Left hindlimb (tissue), 1 donor: Measurements from ENCODE around the gene NR4A1.

Experiments
- DNase-seq: peaks from one replicate; pipeline ENCODE4 v3.0.0-alpha.2; 2018

NR4A1 gene

DNA sequence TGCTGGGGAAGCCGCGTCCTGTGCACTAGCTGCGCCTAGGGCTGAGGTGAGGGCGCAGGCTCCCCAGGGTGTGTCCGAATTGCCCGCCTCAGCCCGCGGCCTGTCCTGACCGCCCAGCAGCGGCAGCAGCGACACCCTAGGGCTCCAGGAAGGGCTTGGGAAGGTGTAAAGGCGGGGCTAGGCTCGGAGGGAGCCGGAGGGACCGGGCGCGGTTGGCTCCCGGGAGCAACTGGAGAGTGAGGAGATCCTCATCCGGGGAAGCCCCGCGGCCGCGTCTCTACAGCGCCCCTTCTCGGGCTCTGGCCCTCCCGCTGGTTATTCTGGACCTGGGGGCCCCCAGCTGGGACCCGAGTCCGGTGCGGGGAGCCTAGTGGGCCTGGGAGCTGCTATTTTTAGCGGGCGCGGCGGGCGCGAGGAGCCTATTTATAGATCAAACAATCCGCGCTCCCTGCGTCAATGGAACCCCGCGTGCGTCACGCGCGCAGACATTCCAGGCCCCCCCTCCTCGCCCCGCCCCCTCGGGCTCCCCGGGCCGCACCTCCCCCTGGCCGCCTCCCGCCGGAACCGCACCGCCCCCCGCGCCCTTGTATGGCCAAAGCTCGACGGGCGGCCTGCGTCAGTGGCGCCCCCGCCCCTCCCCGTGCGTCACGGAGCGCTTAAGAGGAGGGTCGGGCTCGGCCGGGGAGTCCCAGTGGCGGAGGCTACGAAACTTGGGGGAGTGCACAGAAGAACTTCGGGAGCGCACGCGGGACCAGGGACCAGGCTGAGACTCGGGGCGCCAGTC lies at the start of gene NR4A1:
Gene NR4A1 (plus strand): TSS at position 685 of the 784 bp plus-strand sequence. CDS start 2,887 bp downstream, outside the sequence.
- peak; percentile 98 for DNase-seq

DNA sequence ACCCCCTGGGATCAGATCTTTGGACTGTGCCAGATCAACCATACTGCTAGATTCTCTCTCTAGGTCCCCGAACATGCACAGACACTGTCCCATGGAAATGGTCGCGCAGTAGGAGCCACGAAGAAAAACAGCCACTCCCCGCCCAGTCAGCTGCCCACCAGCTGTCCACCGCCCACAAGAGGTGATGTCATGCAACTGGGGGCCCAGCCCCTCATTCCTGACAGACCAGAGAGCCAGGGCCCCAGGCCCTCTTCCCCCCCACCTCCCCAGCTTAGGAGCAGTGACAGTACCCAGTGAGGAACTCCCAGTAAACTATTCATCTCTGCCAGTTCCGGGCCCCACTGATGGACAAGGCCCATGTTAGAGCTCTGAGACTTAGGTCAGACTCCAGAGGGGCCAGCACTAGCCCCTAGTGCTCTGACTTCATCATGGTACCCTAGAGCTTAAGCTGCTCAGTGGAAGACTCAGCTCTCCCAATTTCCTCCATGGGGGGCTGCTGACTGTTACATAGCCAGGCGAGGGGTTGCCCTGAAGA lies 48.2 kb upstream of the NR4A1 start:
- DNase-seq, result no peak

- DNase-seq, result no peak
These were observed 47.7 kb upstream of the NR4A1 start for GRCh38 chr12:52003591-52003990.

DNA sequence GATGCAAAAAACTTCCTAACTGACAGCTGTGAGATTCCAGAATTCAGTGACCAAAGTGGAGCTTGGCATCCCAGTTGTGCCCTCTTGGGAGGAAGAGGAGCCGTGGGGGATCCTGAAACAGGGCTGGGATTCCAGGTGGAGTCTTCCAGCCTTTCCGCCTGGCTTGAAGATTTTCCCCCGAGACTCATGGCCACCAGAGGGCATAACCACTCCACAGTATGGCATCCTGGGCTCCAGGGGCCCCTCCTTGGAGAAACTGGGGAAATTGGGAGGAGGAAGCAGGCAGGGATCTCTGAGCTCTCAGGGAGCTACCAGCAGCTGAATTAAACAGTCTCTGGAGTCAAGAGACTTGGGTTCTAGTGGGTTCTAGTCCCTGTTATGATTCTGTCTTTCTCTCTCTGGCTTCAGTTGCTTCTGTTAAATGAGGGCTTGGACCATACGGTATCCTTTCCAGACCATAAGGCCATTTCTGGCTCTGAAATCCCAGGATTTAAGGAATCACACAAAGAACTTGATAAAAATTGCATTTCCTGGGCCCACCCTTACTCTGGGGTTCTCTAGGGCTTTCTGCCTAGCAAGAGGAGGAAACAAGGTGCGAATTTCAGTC lies 47.1 kb upstream of the NR4A1 start:
- DNase-seq, result no peak

GRCh38 chr12:52005218-52005902 lies 45.9 kb upstream of the NR4A1 start:
- DNase-seq, result no peak

- DNase-seq, result peak; percentile 57
These were observed 45.1 kb upstream of the NR4A1 start for GRCh38 chr12:52005903-52006703.

- peak; percentile 88 for DNase-seq
These were observed 44.5 kb upstream of the NR4A1 start, which contains the start of gene TAMALIN for GRCh38 chr12:52006726-52007157. TSS of gene TAMALIN (plus strand) at chr12:52006946. CDS start at chr12:52007020, 74 bp downstream.

DNA sequence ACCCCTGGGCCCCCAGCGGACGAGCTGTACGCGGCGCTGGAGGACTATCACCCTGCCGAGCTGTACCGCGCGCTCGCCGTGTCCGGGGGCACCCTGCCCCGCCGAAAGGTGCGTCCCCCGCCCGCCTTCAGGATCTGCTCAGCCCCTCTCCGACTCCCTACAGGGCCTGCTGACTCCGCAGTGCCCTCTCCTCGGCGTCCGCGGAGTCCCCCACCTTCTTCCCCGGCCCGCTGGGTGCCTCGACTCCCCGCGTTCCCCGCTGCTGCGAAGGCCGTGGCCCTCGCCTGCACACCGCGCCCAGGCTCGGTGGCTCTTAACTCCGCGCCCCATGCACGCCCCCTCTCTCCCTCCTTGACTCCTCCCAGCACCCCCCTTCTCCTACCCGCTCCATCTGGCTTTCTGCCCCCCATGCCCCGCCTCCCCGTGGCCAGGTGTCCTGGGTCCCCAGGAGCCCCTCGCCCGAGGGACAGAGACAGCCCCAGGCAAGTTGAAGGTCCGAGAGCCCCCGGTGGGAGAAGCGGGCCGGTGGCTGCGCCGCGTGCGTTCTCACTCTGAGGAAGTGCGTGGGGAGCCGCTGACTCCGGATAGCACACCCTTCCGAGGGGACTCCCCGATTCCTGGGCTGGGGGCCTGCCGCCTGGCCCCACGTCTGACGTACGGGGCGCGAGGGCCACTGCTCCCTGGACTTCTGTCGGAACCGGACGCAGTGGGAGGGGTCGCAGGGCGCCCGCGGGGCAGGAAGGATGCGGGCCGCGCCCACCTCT lies 43.9 kb upstream of the NR4A1 start:
- DNase-seq, result peak; percentile 74

DNA sequence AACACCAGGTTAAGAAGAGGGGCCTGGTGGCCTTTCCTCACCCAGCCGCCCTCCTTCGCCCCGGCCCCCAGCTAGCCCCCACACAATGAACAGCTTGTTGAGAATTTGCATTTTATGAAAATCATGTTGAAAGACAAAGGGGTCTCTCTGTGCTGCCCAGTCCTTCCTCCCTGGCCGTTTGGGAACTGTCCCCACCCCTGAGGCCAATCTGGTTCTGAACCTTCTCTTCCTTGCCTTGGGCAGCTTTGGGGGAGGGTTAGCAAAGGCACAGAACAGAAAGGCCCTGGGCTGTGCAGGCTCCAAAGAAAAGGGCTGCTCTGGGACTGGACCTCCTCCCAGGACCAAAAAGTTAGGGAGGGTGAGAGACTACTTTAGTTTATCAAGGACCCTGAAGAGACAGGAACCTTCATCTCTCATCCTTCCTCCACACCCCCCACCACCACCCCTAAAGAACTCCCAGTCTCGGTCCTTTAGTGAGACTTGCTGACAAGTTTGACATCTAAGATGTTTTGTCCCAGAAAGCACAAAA lies 43.2 kb upstream of the NR4A1 start:
- no peak for DNase-seq

GRCh38 chr12:52009081-52009751 lies 42.0 kb upstream of the NR4A1 start:
- DNase-seq, result no peak

- DNase-seq, result peak; percentile 96
These were observed 41.1 kb upstream of the NR4A1 start for GRCh38 chr12:52010152-52010622.

- no peak for DNase-seq
These were observed 40.3 kb upstream of the NR4A1 start for GRCh38 chr12:52010692-52011601.

GRCh38 chr12:52011602-52012214 lies 39.5 kb upstream of the NR4A1 start:
- DNase-seq, result no peak

DNA sequence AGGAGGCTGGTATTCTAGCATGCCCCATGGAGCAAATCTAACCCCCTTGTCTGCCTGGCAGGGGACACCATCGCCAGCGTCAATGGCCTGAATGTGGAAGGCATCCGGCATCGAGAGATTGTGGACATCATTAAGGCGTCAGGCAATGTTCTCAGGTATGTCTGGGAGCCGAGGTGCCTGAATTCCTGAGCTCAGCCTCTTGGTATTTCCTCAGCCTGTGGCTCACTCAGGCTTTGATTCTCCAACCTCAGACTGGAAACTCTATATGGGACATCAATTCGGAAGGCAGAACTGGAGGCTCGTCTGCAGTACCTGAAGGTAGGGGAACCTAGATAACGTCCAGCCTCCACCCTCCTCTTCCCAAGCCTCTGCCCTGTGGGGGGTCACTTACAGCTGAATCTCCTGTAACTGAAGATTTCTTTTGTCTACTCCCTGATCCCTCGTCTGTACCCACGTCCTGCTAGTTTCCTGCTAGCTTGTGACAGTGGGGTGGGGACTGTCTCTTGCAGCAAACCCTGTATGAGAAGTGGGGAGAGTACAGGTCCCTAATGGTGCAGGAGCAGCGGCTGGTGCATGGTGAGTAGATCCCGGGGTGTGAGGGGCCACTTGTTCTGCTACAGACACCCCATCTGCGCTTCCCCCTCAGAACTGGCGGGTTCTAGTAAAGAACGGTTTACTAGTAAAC lies 37.5 kb upstream of the NR4A1 start:
- DNase-seq, result no peak

GRCh38 chr12:52014567-52015530 lies 36.4 kb upstream of the NR4A1 start:
- DNase-seq, result no peak

DNA sequence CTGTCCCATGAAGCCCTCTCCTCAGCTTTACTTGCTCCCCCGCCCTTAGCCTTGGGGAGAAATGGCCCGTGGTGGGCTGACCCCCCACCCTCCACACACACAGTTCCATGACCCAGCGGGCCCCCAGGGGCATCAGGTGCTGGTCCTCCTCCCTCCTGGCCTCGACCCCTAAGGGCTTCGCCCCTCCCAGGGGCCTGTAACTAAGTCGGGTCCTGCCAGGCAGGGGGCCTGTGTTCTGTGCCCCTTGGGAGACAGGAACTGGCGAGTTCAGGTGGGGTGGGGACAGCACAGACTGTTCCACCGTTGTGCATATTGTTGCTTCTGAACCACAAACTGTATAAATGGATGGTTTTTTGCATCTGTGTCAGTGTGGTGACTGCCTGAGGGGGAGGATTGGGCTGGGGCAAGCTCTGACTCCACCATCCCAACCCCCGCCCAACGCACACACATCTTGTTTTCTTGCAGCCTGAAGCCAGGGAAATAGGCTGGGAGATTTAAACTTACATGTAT lies 35.7 kb upstream of the NR4A1 start:
- no peak for DNase-seq
